ENCODE results near the gene DARS1. TPM values are rescaled to one million over a fixed set of nuclear protein-coding genes. Genes with fewer than 3 reads are reported as not detected.
"Not testable (repeated sequence)": the region's sequence is repeated elsewhere in the genome, so short reads cannot be mapped to it uniquely, and the experiment has no call there.

DARS1 gene
- total RNA-seq, 3 donors from 2014 or later, result 76.4 to 117 (median 86.7) TPM

- no peak for TF ChIP-seq POLR2A (IDR thresholded peaks at IDR 0.05)
- TF ChIP-seq CTCF (IDR thresholded peaks at IDR 0.05), result no peak
- no peaks in the 10 kb centered on the region for H3K27me3 ChIP-seq
- peaks cover 0 to 6% of the 10 kb centered on the region in 2 donors for H3K4me1 ChIP-seq
- no peaks in the 10 kb centered on the region for H3K36me3 ChIP-seq
- intact Hi-C loops (cut with DNase I; ENCODE audit: low total_unique reads), result no loop called here
- no peak overlapping the region for H3K4me3 ChIP-seq
- no peaks in the 10 kb centered on the region for H3K9me3 ChIP-seq
- DNase-seq (ENCODE audit: low spot score in 2 of 2), result no peak
- H3K27ac ChIP-seq, result no peak overlapping the region
Measured at GRCh38 chr2:135980434-135981079, 4.9 kb downstream of the DARS1 start.

GRCh38 chr2:135975702-135976101, 9.7 kb downstream of the DARS1 start:
- no peak for DNase-seq (ENCODE audit: low spot score in 2 of 2)
- H3K4me1 ChIP-seq, result no peaks in the 10 kb centered on the region
- H3K9me3 ChIP-seq, result no peaks in the 10 kb centered on the region
- no peaks in the 10 kb centered on the region for H3K27me3 ChIP-seq
- H3K4me3 ChIP-seq, result no peak overlapping the region
- TF ChIP-seq POLR2AphosphoS5 (IDR thresholded peaks at IDR 0.05) (no peak), POLR2A (IDR thresholded peaks at IDR 0.05) (no peak), CTCF (IDR thresholded peaks at IDR 0.05) (no peak)
- no peaks in the 10 kb centered on the region for H3K36me3 ChIP-seq
- H3K27ac ChIP-seq, result no peak overlapping the region
- intact Hi-C loops (cut with DNase I; ENCODE audit: low total_unique reads), result no loop called here

- no peak for DNase-seq (ENCODE audit: low spot score in 2 of 2)
- intact Hi-C loops (cut with DNase I; ENCODE audit: low total_unique reads), result no loop called here
- Histone ChIP-seq H3K4me3 (no peak overlapping the region), H3K27ac (no peak overlapping the region), H3K4me1 (no peaks in the 10 kb centered on the region), H3K27me3 (no peaks in the 10 kb centered on the region), H3K36me3 (no peaks in the 10 kb centered on the region), H3K9me3 (no peaks in the 10 kb centered on the region)
- TF ChIP-seq POLR2AphosphoS5 (IDR thresholded peaks at IDR 0.05) (no peak), POLR2A (IDR thresholded peaks at IDR 0.05) (no peak), CTCF (IDR thresholded peaks at IDR 0.05) (no peak)
Measured at GRCh38 chr2:135974036-135974435, 11.4 kb downstream of the DARS1 start.

GRCh38 chr2:135969655-135970387, 15.6 kb downstream of the DARS1 start:
- Histone ChIP-seq H3K9me3 (no peaks in the 10 kb centered on the region), H3K36me3 (no peaks in the 10 kb centered on the region), H3K4me1 (no peaks in the 10 kb centered on the region), H3K4me3 (no peak overlapping the region), H3K27me3 (no peaks in the 10 kb centered on the region), H3K27ac (no peak overlapping the region)
- intact Hi-C loops (cut with DNase I; ENCODE audit: low total_unique reads), result no loop called here
- no peak for DNase-seq (ENCODE audit: low spot score in 2 of 2)
- TF ChIP-seq POLR2A (IDR thresholded peaks at IDR 0.05) (no peak), CTCF (IDR thresholded peaks at IDR 0.05) (no peak), POLR2AphosphoS5 (IDR thresholded peaks at IDR 0.05) (no peak)

- no peaks in the 10 kb centered on the region for H3K9me3 ChIP-seq
- H3K4me1 ChIP-seq, result no peaks in the 10 kb centered on the region
- no peaks in the 10 kb centered on the region for H3K36me3 ChIP-seq
- H3K27ac ChIP-seq, result no peak overlapping the region
- no peak overlapping the region for H3K4me3 ChIP-seq
- TF ChIP-seq CTCF (IDR thresholded peaks at IDR 0.05) (no peak), POLR2AphosphoS5 (IDR thresholded peaks at IDR 0.05) (no peak), POLR2A (IDR thresholded peaks at IDR 0.05) (no peak)
- H3K27me3 ChIP-seq, result no peaks in the 10 kb centered on the region
- DNase-seq (ENCODE audit: low spot score in 2 of 2), result no peak
- intact Hi-C loops (cut with DNase I; ENCODE audit: low total_unique reads), result no loop called here
Measured at GRCh38 chr2:135965756-135966155, 19.7 kb downstream of the DARS1 start.

GRCh38 chr2:135964404-135964803, 21.0 kb downstream of the DARS1 start:
- H3K9me3 ChIP-seq; H3K4me3 ChIP-seq; H3K27me3 ChIP-seq; H3K27ac ChIP-seq; H3K4me1 ChIP-seq; H3K36me3 ChIP-seq; intact Hi-C loops (cut with DNase I; ENCODE audit: low total_unique reads); DNase-seq (ENCODE audit: low spot score in 2 of 2): not testable (repeated sequence)

Measured in breast epithelium (tissue), 4 donors.